Mesothelial cell of epicardium (in vitro differentiated cells): Measurements from ENCODE around the gene CIZ1. TPM values are rescaled to one million over a fixed set of nuclear protein-coding genes. Genes with fewer than 3 reads are reported as not detected.

Experiments
- DNase-seq, 2 experiments: peaks; one replicate each; pipeline ENCODE4 v3.0.0; 2021; ENCODE audit warnings: low spot score in 2 of 2; ENCODE audit not compliant: unreplicated experiment in 2 of 2
- H3K27ac Mint-ChIP-seq: 2 replicates; pipeline ENCODE4 v1.8.0; 2021; ENCODE audit warnings: mixed read lengths
- H3K27me3 Mint-ChIP-seq: 2 replicates; pipeline ENCODE4 v1.8.0; 2021; ENCODE audit warnings: low read depth, mixed read lengths
- H3K36me3 Mint-ChIP-seq: 2 replicates; pipeline ENCODE4 v1.8.0; 2021; ENCODE audit warnings: mixed read lengths
- H3K4me1 Mint-ChIP-seq: 2 replicates; pipeline ENCODE4 v1.8.0; 2021; ENCODE audit warnings: mixed read lengths
- H3K4me3 Mint-ChIP-seq: 2 replicates; pipeline ENCODE4 v1.8.0; 2021; ENCODE audit warnings: mild to moderate bottlenecking, moderate library complexity, mixed read lengths
- H3K9me3 Mint-ChIP-seq: 2 replicates; pipeline ENCODE4 v1.8.0; 2021; ENCODE audit warnings: mixed read lengths
- CTCF ChIP-seq: fragments of 200-600 bp; sonication (generic); IDR thresholded peaks from one replicate; pipeline ENCODE4 v1.5.0; 2021; ENCODE audit warnings: antibody characterized with exemption; ENCODE audit not compliant: unreplicated experiment
- total RNA-seq: library from RNA; stranded (reverse); gene quantifications from 3 replicates; pipeline ENCODE4 v1.2.1, GENCODE V29; 2021

The CIZ1 gene
- total RNA-seq, 1 donor from 2014 or later, result 152 TPM

GRCh38 chr9:128127990-128128835 is 63.2 kb downstream of the CIZ1 start:
- peak; percentile 80 to 86 for DNase-seq
- H3K4me1 Mint-ChIP-seq, result peaks cover 19% of the 10 kb centered on the region
- TF ChIP-seq CTCF, result no peak
- peaks cover 14% of the 10 kb centered on the region for H3K27me3 Mint-ChIP-seq
- H3K9me3 Mint-ChIP-seq, result peaks cover 5% of the 10 kb centered on the region
- H3K27ac Mint-ChIP-seq, result peak overlapping the region; percentile 98
- peaks cover 3% of the 10 kb centered on the region for H3K36me3 Mint-ChIP-seq
- peak overlapping the region; percentile 92 for H3K4me3 Mint-ChIP-seq

DNA sequence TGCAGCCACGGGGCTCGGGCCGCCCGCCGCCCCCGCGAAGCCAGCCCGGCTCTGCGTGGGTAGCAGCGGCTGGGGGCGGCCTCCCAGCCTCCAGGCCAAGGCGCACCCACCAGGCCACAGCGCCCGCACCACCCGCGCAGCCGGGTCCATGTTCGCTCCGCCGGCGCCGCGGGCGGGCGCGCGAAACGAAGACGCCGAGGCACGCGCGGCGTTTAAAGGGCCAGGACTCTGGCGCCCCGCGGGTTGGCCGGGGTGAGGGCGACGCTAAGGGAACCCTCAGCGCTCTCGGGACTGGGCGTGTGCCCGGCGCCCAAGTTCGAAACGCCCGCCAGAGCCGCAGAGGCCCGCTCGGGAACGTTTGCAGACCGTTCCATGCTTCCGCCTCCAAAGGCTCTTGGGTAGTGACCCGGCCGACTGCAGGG is 63.8 kb downstream of the CIZ1 start, which contains the start of gene PTGES2:
TSS of gene PTGES2 (minus strand) at position 162 of the 422 bp plus-strand sequence. CDS start at position 150, 12 bp downstream.
- H3K9me3 Mint-ChIP-seq, result peaks cover 5% of the 10 kb centered on the region
- peak; percentile 64 to 79 for DNase-seq
- peak within 1 kb of the TSS; percentile 98 for H3K27ac Mint-ChIP-seq
- peak within 1 kb of the TSS; percentile 92 for H3K4me3 Mint-ChIP-seq
- peaks cover 19% of the 10 kb centered on the region for H3K4me1 Mint-ChIP-seq
- H3K36me3 Mint-ChIP-seq, result peaks cover 5% of the 10 kb centered on the region
- H3K27me3 Mint-ChIP-seq, result peaks cover 8% of the 10 kb centered on the region
- TF ChIP-seq CTCF, result no peak

GRCh38 chr9:128125580-128126354 is 65.6 kb downstream of the CIZ1 start:
- peaks cover 5% of the 10 kb centered on the region for H3K9me3 Mint-ChIP-seq
- peaks cover 5% of the 10 kb centered on the region for H3K36me3 Mint-ChIP-seq
- H3K27me3 Mint-ChIP-seq, result no peaks in the 10 kb centered on the region
- TF ChIP-seq CTCF, result no peak
- H3K4me3 Mint-ChIP-seq, result peak overlapping the region; percentile 73
- no peak for DNase-seq
- peaks cover 19% of the 10 kb centered on the region for H3K4me1 Mint-ChIP-seq
- peak overlapping the region; percentile 37 for H3K27ac Mint-ChIP-seq

GRCh38 chr9:128124873-128125579 is 66.3 kb downstream of the CIZ1 start:
- no peaks in the 10 kb centered on the region for H3K27me3 Mint-ChIP-seq
- peak overlapping the region; percentile 73 for H3K4me3 Mint-ChIP-seq
- H3K4me1 Mint-ChIP-seq, result peaks cover 19% of the 10 kb centered on the region
- peaks cover 5% of the 10 kb centered on the region for H3K36me3 Mint-ChIP-seq
- no peak overlapping the region for H3K27ac Mint-ChIP-seq
- H3K9me3 Mint-ChIP-seq, result peaks cover 5% of the 10 kb centered on the region
- peak in 1 of 2 experiments; percentile 69 for DNase-seq
- TF ChIP-seq CTCF, result peak; percentile 12

GRCh38 chr9:128124451-128124850 is 66.9 kb downstream of the CIZ1 start:
- Mint-ChIP-seq H3K36me3 (peaks cover 5% of the 10 kb centered on the region), H3K27me3 (no peaks in the 10 kb centered on the region), H3K9me3 (peaks cover 3% of the 10 kb centered on the region), H3K27ac (no peak overlapping the region), H3K4me1 (peaks cover 19% of the 10 kb centered on the region), H3K4me3 (no peak overlapping the region)
- no peak for TF ChIP-seq CTCF
- DNase-seq, result no peak
